HG02840 (cell line): Measurements from ENCODE around the gene PACSIN2.

Experiments used
- ATAC-seq: cut with Tn5 transposase; IDR thresholded peaks from one replicate; pipeline ENCODE4 v1.9.1; 2021; ENCODE audit warnings: mild to moderate bottlenecking, moderate library complexity, moderate number of reproducible peaks; ENCODE audit not compliant: unreplicated experiment, low FRiP score

The PACSIN2 gene

GRCh38 chr22:42912059-42912458, 102.9 kb downstream of the PACSIN2 start:
- ATAC-seq = no peak

- ATAC-seq = no peak
These were observed 104.6 kb downstream of the PACSIN2 start for GRCh38 chr22:42910221-42910942.

GRCh38 chr22:42909363-42910058, 105.4 kb downstream of the PACSIN2 start:
- ATAC-seq = no peak

GRCh38 chr22:42908374-42908746, 106.6 kb downstream of the PACSIN2 start:
- ATAC-seq = no peak

- ATAC-seq = no peak
These were observed 107.3 kb downstream of the PACSIN2 start for GRCh38 chr22:42907404-42908373.

DNA sequence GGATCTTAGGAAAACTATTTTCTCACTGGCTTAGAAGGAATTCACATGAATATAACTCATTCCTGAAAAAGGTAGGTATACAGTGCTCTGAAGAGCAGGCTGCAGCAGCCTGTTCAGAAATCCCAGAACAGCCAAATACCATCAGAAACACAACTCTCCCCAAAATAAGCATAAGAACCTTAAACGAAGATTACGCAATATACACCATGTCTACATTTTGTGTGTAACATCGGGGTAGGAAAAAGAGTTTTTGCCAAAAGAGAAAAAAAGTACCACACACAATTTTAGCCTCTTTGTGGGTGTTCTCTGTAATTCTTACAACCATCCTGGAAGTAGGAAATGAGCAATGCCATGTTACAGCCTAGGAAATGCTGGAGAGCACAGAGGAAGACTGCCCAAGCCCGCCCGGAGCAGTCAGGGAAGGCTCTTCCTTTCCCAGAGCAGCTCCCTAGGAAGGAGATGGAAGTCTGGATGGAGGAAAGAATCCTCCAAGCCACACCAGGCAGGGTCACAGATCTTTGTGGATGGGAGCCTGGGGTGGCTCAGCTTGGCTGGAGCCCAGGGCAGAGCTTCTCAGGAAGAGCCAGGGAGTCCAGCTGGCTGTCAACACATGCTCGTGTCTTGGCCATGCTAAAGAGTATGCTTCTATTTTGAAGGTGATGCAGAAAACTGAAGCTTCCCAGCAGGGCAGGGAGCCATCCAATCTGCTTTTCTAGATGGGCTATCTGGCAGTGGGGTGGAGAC, 108.2 kb downstream of the PACSIN2 start:
- ATAC-seq = no peak

DNA sequence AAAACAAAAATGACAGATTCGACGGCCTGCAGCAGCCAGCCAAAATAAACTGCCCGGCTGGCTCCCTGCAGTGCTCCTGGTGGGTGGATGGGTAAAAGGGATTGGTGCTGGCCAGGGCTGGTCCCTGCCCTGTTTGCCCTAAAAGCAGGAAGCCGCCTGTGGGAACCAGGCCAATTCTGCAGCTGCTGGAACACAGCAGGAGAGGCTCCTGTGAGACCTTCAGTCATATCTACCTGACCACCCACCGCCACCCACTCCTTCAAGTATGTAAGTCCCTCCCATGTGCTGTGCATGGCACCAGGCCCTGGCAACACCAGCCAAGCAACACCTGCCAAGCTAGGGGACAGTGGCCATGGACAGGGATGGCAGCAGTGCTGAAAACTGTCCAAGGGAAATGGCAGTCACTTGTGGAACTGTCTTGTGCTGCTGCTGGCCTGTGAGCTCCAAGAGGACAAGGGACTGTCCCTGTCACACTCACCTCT, 109.2 kb downstream of the PACSIN2 start:
- no peak for ATAC-seq

GRCh38 chr22:42905217-42905616, 109.7 kb downstream of the PACSIN2 start:
- ATAC-seq = no peak

DNA sequence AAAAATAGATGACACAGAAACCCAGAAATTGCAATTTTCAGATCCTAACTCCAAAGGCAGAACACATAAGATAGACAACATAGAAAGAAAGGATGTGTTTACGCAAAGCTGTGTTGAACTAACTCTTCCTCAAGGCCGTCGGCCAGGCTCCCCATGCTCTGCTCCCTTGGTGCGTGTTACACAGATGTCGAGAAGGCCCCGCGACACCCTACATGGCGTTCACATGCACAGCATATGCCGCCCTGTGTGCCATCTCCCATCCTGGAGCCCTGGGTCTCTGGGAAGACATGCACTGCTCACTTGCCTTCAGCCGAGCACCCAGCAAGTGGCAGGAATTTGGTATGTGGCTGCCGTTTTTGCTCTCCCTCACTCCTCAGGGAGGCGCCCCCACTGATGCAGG, 110.9 kb downstream of the PACSIN2 start:
- ATAC-seq = no peak

DNA sequence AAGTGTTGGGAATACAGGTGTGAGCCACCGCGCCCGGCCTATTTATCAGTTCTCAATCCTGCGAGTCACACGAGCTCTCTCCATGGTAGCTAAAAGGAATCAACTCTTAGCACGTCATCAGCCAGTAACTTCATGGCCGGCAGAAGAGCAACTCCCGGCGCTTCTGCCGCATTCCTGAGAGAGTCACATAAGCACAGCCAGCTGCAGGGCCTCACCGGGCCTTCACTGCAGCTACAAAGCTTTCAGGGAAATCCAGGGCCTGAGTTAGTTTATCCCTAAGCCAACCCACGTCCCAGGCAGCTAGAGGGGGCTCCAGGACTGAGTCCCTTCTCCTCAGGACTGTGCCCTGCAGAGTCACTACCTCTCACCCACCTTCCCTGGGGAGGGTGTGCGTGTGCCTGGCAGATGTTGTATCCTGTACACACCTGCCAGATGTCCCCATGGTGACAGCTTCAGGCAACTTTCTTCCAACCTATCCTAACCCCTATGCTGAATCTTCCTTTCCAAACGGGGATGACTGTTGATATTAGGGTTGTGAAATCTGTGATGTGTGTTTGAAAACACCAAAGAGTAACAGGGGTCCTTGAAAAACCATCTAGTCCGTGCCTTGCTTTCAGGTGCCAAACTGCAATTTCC, 112.0 kb downstream of the PACSIN2 start:
- no peak for ATAC-seq

GRCh38 chr22:42901790-42902508, 113.0 kb downstream of the PACSIN2 start:
- ATAC-seq = no peak

DNA sequence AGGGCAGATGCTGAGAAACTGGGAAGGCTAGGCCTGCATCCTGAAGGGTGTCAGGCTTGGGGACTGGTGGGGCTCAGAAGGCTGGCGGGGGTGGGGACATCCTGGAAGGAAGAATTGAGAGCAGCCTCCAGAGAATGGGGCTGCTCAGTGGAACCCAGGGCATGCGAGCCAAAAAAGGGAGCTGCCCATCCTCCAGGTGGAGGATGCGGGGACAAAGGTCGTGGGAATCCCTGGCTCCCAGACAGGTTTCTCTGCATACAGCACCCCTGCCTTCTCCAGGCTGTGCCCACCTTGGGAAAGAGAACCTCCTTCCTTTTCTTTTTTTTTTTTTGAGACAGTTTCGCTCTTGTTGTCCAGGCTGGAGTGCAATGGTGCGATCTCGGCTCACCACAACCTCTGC, 117.0 kb downstream of the PACSIN2 start:
- ATAC-seq = no peak

DNA sequence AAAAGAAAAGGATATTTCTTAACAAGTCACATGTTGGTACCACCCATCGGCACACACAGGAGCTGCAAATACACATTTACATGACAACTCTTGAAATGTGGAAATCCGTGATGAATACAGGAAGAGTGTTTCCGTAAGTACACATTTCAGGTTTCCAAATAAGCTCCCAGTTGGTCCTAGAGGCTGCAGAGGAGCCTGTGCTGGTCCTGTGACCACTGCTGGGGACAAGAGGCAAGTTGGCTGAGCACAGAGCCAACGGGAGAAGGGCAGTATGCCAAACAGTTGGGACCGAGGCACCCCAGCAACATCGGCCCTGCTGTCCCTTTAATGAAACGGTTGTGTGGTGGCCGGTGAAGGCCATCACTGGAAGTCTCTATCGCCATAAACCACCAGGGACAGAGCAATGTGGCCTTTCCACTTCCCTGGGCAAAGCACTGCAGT, 119.4 kb downstream of the PACSIN2 start:
- no peak for ATAC-seq

GRCh38 chr22:42895087-42895486, 119.9 kb downstream of the PACSIN2 start:
- no peak for ATAC-seq

DNA sequence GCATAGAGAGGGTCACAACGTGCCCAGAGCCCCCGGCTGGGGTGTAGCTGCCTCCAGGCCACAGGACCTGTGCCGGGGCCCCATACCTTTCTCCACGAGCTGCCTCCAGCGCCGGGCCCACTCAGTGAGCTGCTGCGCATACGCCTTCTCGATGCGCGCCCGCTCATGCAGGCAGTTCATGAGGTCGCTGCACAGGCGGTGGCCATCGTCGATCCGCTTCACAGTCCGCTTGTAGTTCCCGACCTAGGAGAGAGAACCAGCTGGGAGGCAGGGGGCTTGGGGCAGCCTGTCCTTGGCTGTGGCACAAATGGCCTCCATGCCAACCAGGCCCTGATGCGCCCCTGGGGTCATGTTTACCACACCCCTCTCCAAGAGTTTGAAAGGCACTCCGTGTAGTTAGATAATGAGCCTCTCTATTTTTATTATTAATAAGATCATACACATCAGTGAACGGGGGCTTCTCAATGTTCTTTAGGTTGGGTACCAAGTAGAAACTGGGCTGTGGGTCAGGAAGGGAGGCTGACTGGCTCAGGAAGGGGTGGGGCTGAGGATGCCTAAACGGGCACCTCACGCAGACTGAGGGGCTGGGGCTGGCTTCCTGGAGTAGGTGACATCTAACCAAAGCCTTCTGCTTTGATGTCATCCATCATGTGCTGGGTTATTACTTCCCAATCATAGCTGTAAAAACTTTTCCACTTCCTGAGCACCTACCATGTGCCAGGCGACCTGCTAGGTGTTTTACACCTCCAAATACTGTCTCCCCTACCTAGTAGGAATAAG, 121.4 kb downstream of the PACSIN2 start:
- ATAC-seq = no peak

DNA sequence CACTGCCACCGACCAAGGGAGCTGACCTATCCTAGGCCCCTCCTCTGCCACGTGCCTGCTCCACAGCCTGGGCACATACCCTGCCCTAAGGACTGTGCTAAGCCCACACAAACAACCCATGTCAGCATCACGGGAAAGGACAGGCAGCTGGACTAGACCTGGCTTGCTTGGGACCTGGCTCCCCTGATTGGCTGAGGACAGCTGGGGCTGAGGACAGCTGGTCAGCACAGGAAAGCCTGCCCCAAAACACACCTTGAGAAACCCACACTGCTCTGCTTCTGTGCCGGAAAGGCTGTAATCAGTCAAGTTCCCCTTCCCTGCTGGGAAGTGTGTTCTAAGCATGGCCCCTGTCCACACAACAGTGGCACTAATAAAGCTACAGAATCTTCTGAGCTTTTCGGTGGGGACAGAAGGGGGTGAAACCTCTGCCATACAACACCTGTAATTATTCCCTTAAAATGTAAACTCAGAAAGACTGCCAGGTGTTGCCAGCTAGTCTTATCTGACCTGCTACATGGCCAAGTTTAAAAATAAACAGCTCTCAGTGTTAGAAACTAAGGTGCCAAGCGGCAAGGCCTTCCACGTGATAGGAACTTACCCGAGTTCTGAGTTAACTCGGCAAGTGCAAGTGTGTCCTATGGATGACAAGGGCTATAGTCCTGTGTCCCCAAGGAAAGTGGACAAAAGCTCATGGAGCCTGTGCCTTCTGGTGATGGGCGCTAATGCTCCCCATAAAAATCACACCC, 122.2 kb downstream of the PACSIN2 start:
- no peak for ATAC-seq

DNA sequence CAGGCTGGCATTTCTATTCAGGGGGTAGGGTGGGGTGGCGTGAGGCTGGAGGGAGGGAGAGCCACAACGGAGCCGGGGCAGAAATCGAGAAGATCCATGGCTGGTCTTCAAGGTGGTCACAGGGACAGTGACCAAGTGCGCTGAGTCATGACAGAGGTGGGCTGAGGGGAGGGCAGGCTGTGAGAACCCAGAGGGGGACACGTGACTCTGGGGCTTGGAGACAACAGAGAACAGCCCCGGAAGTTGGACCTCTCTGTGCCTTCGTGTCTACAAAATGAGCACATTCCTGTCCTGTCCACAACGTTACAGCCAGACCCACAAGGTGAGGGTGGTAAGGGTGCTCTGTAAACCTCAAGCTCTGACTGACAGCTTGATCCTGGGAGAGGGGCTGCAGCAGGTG, 122.8 kb downstream of the PACSIN2 start:
- no peak for ATAC-seq

GRCh38 chr22:42891696-42892095, 123.3 kb downstream of the PACSIN2 start:
- no peak for ATAC-seq
